Esophagus muscularis mucosa (tissue), 4 donors: Measurements from ENCODE around the gene KIAA1614. TPM values are rescaled to one million over a fixed set of nuclear protein-coding genes. Genes with fewer than 3 reads are reported as not detected.
A peak's percentile ranks its signal among the peaks of the same experiment; 100 is the strongest.

Source experiments
- DNase-seq: peaks from one replicate; pipeline ENCODE4 v3.0.0-alpha.2; 2017; ENCODE audit errors: extremely low spot score
- H3K27ac ChIP-seq, 4 donors: fragments of 200-600 bp; sonication (generic); replicated peaks in 1 of 4; 1 replicate in 3 of 4; 2 replicates in 1 of 4; pipeline ENCODE4 v1.5.1; 2016 to 2019; ENCODE audit warnings: mild to moderate bottlenecking in 1 of 4
- H3K27me3 ChIP-seq, 4 donors: fragments of 200-600 bp; sonication (generic); one replicate each; pipeline versions ENCODE4 v1.5.1 to v1.6.0; 2016 to 2019
- H3K36me3 ChIP-seq, 4 donors: fragments of 200-600 bp; sonication (generic); one replicate each; pipeline ENCODE4 v1.5.1; 2016 to 2019
- H3K4me1 ChIP-seq, 4 donors: fragments of 200-600 bp; sonication (generic); one replicate each; pipeline ENCODE4 v1.5.1; 2016 to 2019
- H3K4me3 ChIP-seq, 4 donors: fragments of 200-600 bp; sonication (generic); 1 replicate in 2 of 4; 2 replicates in 2 of 4; pipeline ENCODE4 v1.5.1; 2016 to 2019; ENCODE audit warnings: mild to moderate bottlenecking in 4 of 4, moderate library complexity in 1 of 4
- H3K9me3 ChIP-seq, 4 donors: fragments of 200-600 bp; sonication (generic); 1 replicate in 3 of 4; 2 replicates in 1 of 4; pipeline ENCODE4 v1.5.1; 2016 to 2019
- EP300 ChIP-seq: sonication (generic); formaldehyde crosslinking; IDR thresholded peaks from one replicate; pipeline ENCODE4 v1.6.1; 2017; ENCODE audit warnings: antibody characterized with exemption
- POLR2A ChIP-seq: fragments of 450-650 bp; IDR thresholded peaks from one replicate; pipeline ENCODE4 v1.6.1; 2017; ENCODE audit warnings: antibody characterized with exemption, moderate library complexity, mild to moderate bottlenecking, low read depth
- POLR2AphosphoS5 ChIP-seq, 2 donors: sonication (generic); formaldehyde crosslinking; IDR thresholded peaks; one replicate each; pipeline ENCODE4 v1.6.1; 2017; ENCODE audit warnings: antibody characterized with exemption in 2 of 2
- WGBS: methylation state at CpG from one replicate; pipeline ENCODE4 v1.1.5; 2018; 5-methylcytosine and 5-hydroxymethylcytosine counted together
- intact Hi-C: fragments of 100-400 bp; cut with DNase I; formaldehyde crosslinking; loops from one replicate; pipeline ENCODE4 v1.15.1; 2023
- total RNA-seq, 4 donors: library from RNA; depleted of rRNA; stranded (reverse); fragments of >200 nt; gene quantifications; one replicate each; pipeline versions ENCODE4 v1.1.0 to v1.2.1, GENCODE V29; 2016
- TF ChIP-seq, protein P1 (sequence below), 3 experiments: fragments of 200-600 bp in 2 of 3; fragments of 450-650 bp in 1 of 3; sonication (generic) in 2 of 3; IDR thresholded peaks; one replicate each; pipeline ENCODE4 v1.5.1; 2017 to 2019; ENCODE audit warnings: antibody characterized with exemption in 3 of 3, mild to moderate bottlenecking in 2 of 3, moderate library complexity in 1 of 3

KIAA1614 gene
- total RNA-seq, 4 donors from 2014 or later: 15.4 to 30.0 (median 17.4) TPM

- no peak for DNase-seq
- Histone ChIP-seq H3K36me3 (peaks cover 0 to 34% (median 5%) of the 10 kb centered on the region in 4 donors), H3K27me3 (no peaks in the 10 kb centered on the region), H3K27ac (peak overlapping the region; percentile 79 to 84 (median 82)), H3K9me3 (no peaks in the 10 kb centered on the region), H3K4me1 (peaks cover 34 to 51% (median 46%) of the 10 kb centered on the region in 4 donors), H3K4me3 (no peak overlapping the region)
- TF ChIP-seq, protein P1, sequence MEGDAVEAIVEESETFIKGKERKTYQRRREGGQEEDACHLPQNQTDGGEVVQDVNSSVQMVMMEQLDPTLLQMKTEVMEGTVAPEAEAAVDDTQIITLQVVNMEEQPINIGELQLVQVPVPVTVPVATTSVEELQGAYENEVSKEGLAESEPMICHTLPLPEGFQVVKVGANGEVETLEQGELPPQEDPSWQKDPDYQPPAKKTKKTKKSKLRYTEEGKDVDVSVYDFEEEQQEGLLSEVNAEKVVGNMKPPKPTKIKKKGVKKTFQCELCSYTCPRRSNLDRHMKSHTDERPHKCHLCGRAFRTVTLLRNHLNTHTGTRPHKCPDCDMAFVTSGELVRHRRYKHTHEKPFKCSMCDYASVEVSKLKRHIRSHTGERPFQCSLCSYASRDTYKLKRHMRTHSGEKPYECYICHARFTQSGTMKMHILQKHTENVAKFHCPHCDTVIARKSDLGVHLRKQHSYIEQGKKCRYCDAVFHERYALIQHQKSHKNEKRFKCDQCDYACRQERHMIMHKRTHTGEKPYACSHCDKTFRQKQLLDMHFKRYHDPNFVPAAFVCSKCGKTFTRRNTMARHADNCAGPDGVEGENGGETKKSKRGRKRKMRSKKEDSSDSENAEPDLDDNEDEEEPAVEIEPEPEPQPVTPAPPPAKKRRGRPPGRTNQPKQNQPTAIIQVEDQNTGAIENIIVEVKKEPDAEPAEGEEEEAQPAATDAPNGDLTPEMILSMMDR (IDR thresholded peaks at IDR 0.05): no peak
- TF ChIP-seq EP300: no peak
- TF ChIP-seq POLR2AphosphoS5 (IDR thresholded peaks at IDR 0.05): no peak
- TF ChIP-seq POLR2A: no peak
- 79% methylated on average over 8 of the region's 17 CpGs for WGBS
- intact Hi-C loops: no loop called here
These were observed 15.9 kb downstream of the KIAA1614 start for GRCh38 chr1:180928331-180929230.

DNA sequence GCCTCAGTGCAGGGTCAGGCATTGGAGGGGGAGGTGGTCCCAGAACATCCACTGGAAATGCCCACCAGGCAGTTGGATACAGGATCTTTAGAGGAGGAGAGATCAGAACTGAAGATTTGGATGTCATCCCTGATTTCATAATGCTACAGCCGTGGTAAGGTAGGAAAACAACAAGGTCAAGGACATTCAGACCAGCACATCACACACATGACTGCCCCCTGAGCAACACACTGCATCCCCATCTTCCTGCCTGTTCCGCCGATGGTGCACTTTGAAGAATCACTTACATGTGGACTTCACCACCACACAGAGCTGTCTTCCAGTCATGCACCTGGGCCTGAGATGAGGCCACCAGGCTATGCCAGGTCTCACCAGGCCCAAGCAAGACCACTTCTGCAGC is 16.7 kb downstream of the KIAA1614 start:
- Histone ChIP-seq H3K4me1 (peaks cover 34 to 51% (median 46%) of the 10 kb centered on the region in 4 donors), H3K27me3 (no peaks in the 10 kb centered on the region), H3K9me3 (no peaks in the 10 kb centered on the region), H3K27ac (peak overlapping the region in 1 of 4 donors; percentile 83), H3K4me3 (no peak overlapping the region), H3K36me3 (peaks cover 0 to 36% (median 7%) of the 10 kb centered on the region in 4 donors)
- TF ChIP-seq POLR2A (no peak), EP300 (no peak), POLR2AphosphoS5 (IDR thresholded peaks at IDR 0.05) (no peak)
- TF ChIP-seq, protein P1 (IDR thresholded peaks at IDR 0.05): no peak
- WGBS: 100% methylated on average over 2 of the region's 3 CpGs
- intact Hi-C loops: no loop called here
- DNase-seq: no peak

GRCh38 chr1:180930687-180931086 is 18.0 kb downstream of the KIAA1614 start:
- no peaks in the 10 kb centered on the region for H3K27me3 ChIP-seq
- no peak for DNase-seq
- peaks cover 6 to 49% (median 20%) of the 10 kb centered on the region in 4 donors for H3K36me3 ChIP-seq
- H3K4me3 ChIP-seq: no peak overlapping the region
- H3K4me1 ChIP-seq: peaks cover 29 to 41% (median 38%) of the 10 kb centered on the region in 4 donors
- no peak overlapping the region for H3K27ac ChIP-seq
- H3K9me3 ChIP-seq: no peaks in the 10 kb centered on the region
- TF ChIP-seq, protein P1 (IDR thresholded peaks at IDR 0.05): no peak
- no peak for TF ChIP-seq POLR2AphosphoS5 (IDR thresholded peaks at IDR 0.05)
- no peak for TF ChIP-seq POLR2A
- TF ChIP-seq EP300: no peak
- 94% methylated on average over 5 of the region's 5 CpGs for WGBS
- intact Hi-C loops: no loop called here

DNA sequence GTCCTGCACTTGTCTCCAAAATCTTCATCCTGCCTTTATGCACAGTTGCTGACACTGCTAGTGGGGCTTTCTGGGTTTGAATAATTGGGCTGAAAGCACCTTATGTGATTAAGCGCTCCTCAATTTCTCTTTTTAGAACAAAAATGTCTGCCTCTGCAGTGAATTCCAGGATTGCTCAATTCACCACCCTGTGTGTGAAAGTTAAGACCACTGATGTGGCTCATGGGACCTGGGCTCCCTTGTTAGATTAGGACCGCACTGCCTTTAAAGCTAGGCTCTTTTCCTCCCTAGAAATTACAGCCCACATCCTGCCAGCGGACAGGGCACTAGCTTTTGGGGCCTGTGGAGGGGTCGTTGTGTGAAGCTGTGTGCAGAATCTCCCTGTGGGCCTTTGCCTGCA is 18.8 kb downstream of the KIAA1614 start:
- Histone ChIP-seq H3K27me3 (no peaks in the 10 kb centered on the region), H3K9me3 (no peaks in the 10 kb centered on the region), H3K27ac (no peak overlapping the region), H3K4me3 (no peak overlapping the region), H3K4me1 (peaks cover 20 to 33% (median 30%) of the 10 kb centered on the region in 4 donors), H3K36me3 (peaks cover 12 to 58% (median 29%) of the 10 kb centered on the region in 4 donors)
- WGBS: 85% methylated on average over 4 of the region's 4 CpGs
- no peak for TF ChIP-seq EP300
- TF ChIP-seq, protein P1 (IDR thresholded peaks at IDR 0.05): no peak
- DNase-seq: no peak
- intact Hi-C loops: no loop called here
